Activated T-cell treated with anti-CD3 and anti-CD28 coated beads for 48 hours (primary cell): ENCODE data around the gene ZNF831.

ENCODE experiments used
- DNase-seq: peaks from one replicate; pipeline ENCODE4 v3.0.0-alpha.2; 2020; ENCODE audit warnings: low read depth

Gene ZNF831

GRCh38 chr20:59214606-59215547, 51.3 kb downstream of the ZNF831 start:
- DNase-seq = no peak

GRCh38 chr20:59217173-59217572, 53.6 kb downstream of the ZNF831 start:
- DNase-seq = no peak

- DNase-seq = no peak
Observed at GRCh38 chr20:59217794-59218280, 54.2 kb downstream of the ZNF831 start.

GRCh38 chr20:59219211-59219610, 55.6 kb downstream of the ZNF831 start:
- DNase-seq = no peak

GRCh38 chr20:59220161-59220560, 56.5 kb downstream of the ZNF831 start:
- no peak for DNase-seq

GRCh38 chr20:59221049-59221706, 57.6 kb downstream of the ZNF831 start:
- DNase-seq = no peak

GRCh38 chr20:59221707-59222252, 58.2 kb downstream of the ZNF831 start:
- no peak for DNase-seq

- peak; percentile 85 for DNase-seq
Observed at GRCh38 chr20:59222253-59223181, 58.9 kb downstream of the ZNF831 start.

GRCh38 chr20:59223182-59223601, 59.6 kb downstream of the ZNF831 start:
- no peak for DNase-seq

- no peak for DNase-seq
Observed at GRCh38 chr20:59223750-59224149, 60.1 kb downstream of the ZNF831 start.

GRCh38 chr20:59224236-59224635, 60.6 kb downstream of the ZNF831 start:
- no peak for DNase-seq

- DNase-seq = no peak
Observed at GRCh38 chr20:59230385-59230784, 66.8 kb downstream of the ZNF831 start.

GRCh38 chr20:59231124-59231804, 67.6 kb downstream of the ZNF831 start:
- no peak for DNase-seq

GRCh38 chr20:59232618-59233017, 69.0 kb downstream of the ZNF831 start:
- no peak for DNase-seq

GRCh38 chr20:59235226-59235625, 71.6 kb downstream of the ZNF831 start:
- DNase-seq = no peak

GRCh38 chr20:59240006-59240405, 76.4 kb downstream of the ZNF831 start:
- DNase-seq = no peak

- no peak for DNase-seq
Observed at GRCh38 chr20:59242714-59243626, 79.3 kb downstream of the ZNF831 start.

- no peak for DNase-seq
Observed at GRCh38 chr20:59246691-59247400, 83.2 kb downstream of the ZNF831 start.
